Ascending aorta (tissue), 2 donors: ENCODE measurements around the gene CTAG2. TPM values are rescaled to one million over a fixed set of nuclear protein-coding genes. Genes with fewer than 3 reads are reported as not detected.
A peak's percentile ranks its signal among the peaks of the same experiment; 100 is the strongest.
"Not testable (repeated sequence)": the region's sequence is repeated elsewhere in the genome, so short reads cannot be mapped to it uniquely, and the experiment has no call there.

ENCODE experiments used
- DNase-seq, 2 donors: peaks; one replicate each; pipeline ENCODE4 v3.0.0-alpha.2; 2019; ENCODE audit warnings: low spot score in 2 of 2
- H3K27ac ChIP-seq, 2 donors: fragments of 200-600 bp; sonication (generic); one replicate each; pipeline ENCODE4 v1.5.1; 2016 to 2017; ENCODE audit warnings: mild to moderate bottlenecking in 1 of 2
- H3K27me3 ChIP-seq: fragments of 200-600 bp; sonication (generic); one replicate; pipeline ENCODE4 v1.5.1; 2017
- H3K36me3 ChIP-seq, 2 donors: fragments of 200-600 bp; sonication (generic); one replicate each; pipeline ENCODE4 v1.5.1; 2016
- H3K4me1 ChIP-seq, 2 donors: fragments of 200-600 bp; sonication (generic); one replicate each; pipeline ENCODE4 v1.5.1; 2016 to 2017; ENCODE audit warnings: mild to moderate bottlenecking in 1 of 2
- H3K4me3 ChIP-seq, 2 donors: fragments of 200-600 bp; sonication (generic); one replicate each; pipeline ENCODE4 v1.5.1; 2016 to 2017; ENCODE audit warnings: mild to moderate bottlenecking in 1 of 2
- H3K9me3 ChIP-seq, 2 donors: fragments of 200-600 bp; sonication (generic); one replicate each; pipeline ENCODE4 v1.5.1; 2016
- CTCF ChIP-seq, 3 experiments: fragments of 200-600 bp in 2 of 3; fragments of 450-650 bp in 1 of 3; sonication (generic) in 2 of 3; IDR thresholded peaks; one replicate each; pipeline ENCODE4 v1.5.1; 2016 to 2019; ENCODE audit warnings: antibody characterized with exemption in 3 of 3, mild to moderate bottlenecking in 1 of 3, moderate library complexity in 1 of 3
- intact Hi-C: fragments of 100-400 bp; cut with DNase I; formaldehyde crosslinking; loops from one replicate; pipeline ENCODE4 v1.15.1; 2023
- total RNA-seq: library from RNA; depleted of rRNA; stranded (reverse); fragments of >200 nt; gene quantifications from one replicate; pipeline ENCODE4 v1.1.0, GENCODE V29; 2016

CTAG2 gene
- total RNA-seq, 1 donor from 2014 or later = not detected

GRCh38 chrX:154652311-154653047, 900 bp downstream of the CTAG2 start:
- Histone ChIP-seq H3K27me3 (no peaks in the 10 kb centered on the region), H3K9me3 (no peaks in the 10 kb centered on the region), H3K4me1 (no peaks in the 10 kb centered on the region), H3K27ac (no peak overlapping the region), H3K4me3 (no peak overlapping the region), H3K36me3 (no peaks in the 10 kb centered on the region)
- intact Hi-C loops = no loop called here
- peak in 1 of 2 donors; percentile 51 for DNase-seq
- TF ChIP-seq CTCF (IDR thresholded peaks at IDR 0.05) = no peak

- no peaks in the 10 kb centered on the region for H3K9me3 ChIP-seq
- TF ChIP-seq CTCF (IDR thresholded peaks at IDR 0.05) = no peak
These were observed 3.2 kb downstream of the CTAG2 start for GRCh38 chrX:154650221-154650510.

DNA sequence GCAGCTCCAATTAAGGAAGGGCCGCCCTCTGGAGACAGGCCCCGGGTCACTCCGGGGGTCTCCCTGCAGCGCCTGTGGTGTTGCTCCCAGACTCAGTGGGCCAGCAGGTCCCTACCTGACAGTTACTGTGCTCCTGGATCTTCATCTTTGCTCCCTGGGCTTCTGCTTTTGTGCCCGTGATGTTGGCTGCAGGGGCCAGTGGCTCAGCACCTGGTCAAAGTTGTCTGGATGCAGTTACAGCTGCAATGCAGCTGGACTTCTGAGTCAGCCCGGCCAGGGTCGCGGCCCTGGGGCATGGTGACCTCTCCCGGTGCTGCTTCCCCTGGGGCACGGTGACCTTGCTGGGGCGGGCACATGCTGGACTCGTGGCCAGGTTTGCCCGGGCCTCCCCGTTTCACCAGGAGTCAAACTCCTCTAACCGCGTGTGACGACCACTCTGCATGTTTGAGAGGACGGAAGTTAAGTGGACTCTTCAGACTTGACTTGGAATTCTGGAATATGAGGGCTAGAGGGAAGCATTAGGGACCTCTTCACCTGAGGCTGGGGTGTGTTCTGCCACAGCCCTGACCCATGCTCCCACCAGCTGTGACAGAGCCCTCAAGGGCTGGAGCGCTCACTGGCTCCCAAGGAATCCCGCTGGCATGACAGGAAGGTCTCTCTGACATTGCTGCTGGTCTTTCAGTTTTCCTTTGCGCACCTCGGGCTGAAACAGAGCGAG, 3.7 kb downstream of the CTAG2 start:
- Histone ChIP-seq H3K27me3 (no peaks in the 10 kb centered on the region), H3K4me1 (no peaks in the 10 kb centered on the region), H3K27ac (no peak overlapping the region), H3K9me3 (no peaks in the 10 kb centered on the region), H3K36me3 (no peaks in the 10 kb centered on the region), H3K4me3 (no peak overlapping the region)
- intact Hi-C loops = no loop called here
- no peak for TF ChIP-seq CTCF (IDR thresholded peaks at IDR 0.05)
- DNase-seq = no peak

More at GRCh38 chrX:154650221-154650510, 3.2 kb downstream of the CTAG2 start:
- Histone ChIP-seq H3K4me1 (no peaks in the 10 kb centered on the region), H3K27ac (no peak overlapping the region), H3K36me3 (no peaks in the 10 kb centered on the region), H3K27me3 (no peaks in the 10 kb centered on the region), H3K4me3 (no peak overlapping the region)
- peak in 1 of 2 donors; percentile 58 for DNase-seq
- intact Hi-C loops = no loop called here

DNA sequence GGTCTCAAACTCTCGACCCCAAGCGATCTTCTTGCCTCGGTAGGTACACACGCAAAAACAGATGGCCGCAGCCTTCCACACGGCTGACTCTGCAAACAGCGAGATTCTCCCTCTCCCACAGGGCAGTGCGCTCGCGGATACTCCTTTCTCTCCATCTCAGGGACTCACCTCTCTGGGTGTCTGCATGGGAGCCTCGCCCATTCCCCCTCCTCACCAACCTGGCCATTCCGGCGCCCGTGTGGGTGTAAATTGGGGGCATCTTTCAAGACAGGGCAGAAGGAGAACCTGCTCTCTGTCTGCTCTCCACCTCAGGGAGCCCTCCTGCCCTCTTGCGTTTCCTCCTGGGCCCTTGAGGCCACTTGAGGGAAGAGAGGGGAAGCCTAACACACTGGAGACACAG, 4.4 kb downstream of the CTAG2 start:
- H3K4me3 ChIP-seq = no peak overlapping the region
- no peaks in the 10 kb centered on the region for H3K36me3 ChIP-seq
- H3K9me3 ChIP-seq = no peaks in the 10 kb centered on the region
- H3K27ac ChIP-seq = no peak overlapping the region
- no peak for DNase-seq
- no peak for TF ChIP-seq CTCF (IDR thresholded peaks at IDR 0.05)
- H3K27me3 ChIP-seq = no peaks in the 10 kb centered on the region
- no peaks in the 10 kb centered on the region for H3K4me1 ChIP-seq
- intact Hi-C loops = no loop called here

DNA sequence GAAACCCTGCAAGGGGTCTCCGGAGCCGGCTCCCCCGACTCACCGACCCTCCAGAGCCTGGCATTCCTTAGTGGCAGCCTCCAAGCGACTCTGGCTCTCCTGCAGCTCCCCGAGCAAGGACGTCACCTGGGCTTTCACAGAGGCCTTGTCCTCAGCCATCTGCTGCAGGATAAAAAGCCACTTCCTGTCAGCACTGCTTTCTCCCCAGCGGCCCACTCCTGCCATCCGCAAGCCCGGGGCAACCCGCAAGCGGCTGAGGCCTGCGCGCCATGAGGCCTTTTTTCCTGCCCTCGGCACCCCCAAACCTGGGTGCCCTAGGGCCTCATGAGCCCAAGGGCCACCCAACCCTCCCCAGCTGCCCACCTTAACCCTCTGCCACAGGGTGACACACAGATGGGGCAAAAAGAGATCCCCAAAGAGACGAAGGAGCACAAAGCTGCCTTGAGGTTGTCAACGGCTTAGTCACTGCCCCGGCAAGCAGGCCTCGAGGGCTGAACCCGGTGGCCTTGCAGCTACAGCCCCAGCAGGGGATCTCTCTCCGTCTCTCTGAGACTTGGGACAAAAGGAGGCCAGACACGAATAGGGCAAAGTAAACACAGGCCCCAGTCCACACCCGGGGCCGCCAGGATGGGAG, 7.5 kb downstream of the CTAG2 start:
- H3K36me3 ChIP-seq, intact Hi-C loops, DNase-seq, H3K9me3 ChIP-seq, H3K27ac ChIP-seq, H3K4me3 ChIP-seq, H3K27me3 ChIP-seq, H3K4me1 ChIP-seq: not testable (repeated sequence)

DNA sequence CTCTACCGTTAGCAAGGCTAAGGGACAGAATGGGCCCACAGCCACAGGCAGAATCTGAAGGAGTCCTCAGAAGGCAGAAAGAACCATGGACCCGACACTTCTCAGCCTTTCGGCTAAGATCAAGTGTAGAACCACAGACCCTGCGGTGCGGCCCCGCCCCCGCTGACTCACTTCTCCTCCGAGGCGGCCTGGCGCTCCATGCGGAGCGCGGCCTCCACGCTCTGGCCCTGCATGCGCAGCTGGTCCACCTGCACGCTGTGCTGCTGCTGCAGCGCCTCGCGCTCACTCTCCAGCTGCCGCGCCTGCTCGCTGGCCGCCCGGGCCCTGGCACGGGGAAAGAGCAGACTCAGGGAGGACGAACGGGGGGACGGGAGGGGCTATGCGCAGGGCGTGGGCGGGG, 9.7 kb downstream of the CTAG2 start:
- intact Hi-C loops, DNase-seq, H3K4me3 ChIP-seq, H3K27me3 ChIP-seq, H3K9me3 ChIP-seq, H3K4me1 ChIP-seq, H3K36me3 ChIP-seq, H3K27ac ChIP-seq: not testable (repeated sequence)

GRCh38 chrX:154641740-154642139, 11.6 kb downstream of the CTAG2 start:
- DNase-seq, intact Hi-C loops, H3K9me3 ChIP-seq, H3K4me1 ChIP-seq, H3K27me3 ChIP-seq, H3K36me3 ChIP-seq, H3K27ac ChIP-seq, H3K4me3 ChIP-seq: not testable (repeated sequence)

GRCh38 chrX:154633661-154634060, 19.7 kb downstream of the CTAG2 start:
- H3K4me3 ChIP-seq, DNase-seq, intact Hi-C loops, H3K27me3 ChIP-seq, H3K4me1 ChIP-seq, H3K9me3 ChIP-seq, H3K27ac ChIP-seq, H3K36me3 ChIP-seq: not testable (repeated sequence)

DNA sequence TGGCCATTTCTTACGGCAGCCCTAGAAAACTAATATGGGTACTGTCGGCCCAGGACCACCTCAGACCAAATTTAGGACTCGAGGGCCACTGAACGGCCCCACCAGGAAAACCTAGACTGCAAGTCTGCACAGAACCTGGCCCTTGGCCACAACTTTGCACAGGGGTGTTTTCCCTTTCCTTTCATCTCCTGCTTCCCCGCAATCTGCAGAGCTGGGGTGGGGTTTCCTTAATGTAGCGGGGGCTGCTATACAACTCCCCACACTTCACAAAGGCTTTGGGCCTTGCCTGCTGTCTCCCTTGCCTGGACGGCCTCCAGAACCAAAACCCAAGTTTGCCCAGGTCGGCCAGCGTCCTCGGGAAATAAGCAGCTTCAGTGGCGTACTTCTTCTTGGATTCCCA, 22.4 kb downstream of the CTAG2 start:
- intact Hi-C loops, H3K4me3 ChIP-seq, H3K4me1 ChIP-seq, H3K27ac ChIP-seq, DNase-seq, H3K27me3 ChIP-seq, H3K36me3 ChIP-seq, H3K9me3 ChIP-seq: not testable (repeated sequence)

- intact Hi-C loops, DNase-seq, H3K36me3 ChIP-seq, H3K9me3 ChIP-seq, H3K27me3 ChIP-seq, H3K4me1 ChIP-seq, H3K4me3 ChIP-seq, H3K27ac ChIP-seq: not testable (repeated sequence)
These were observed 24.4 kb downstream of the CTAG2 start for GRCh38 chrX:154628960-154629359.
